H1 (cell line): Measurements from ENCODE around the gene WASHC3.

Experiments used
- ATF3 ChIP-seq: IDR thresholded peaks from 2 replicates; pipeline ENCODE4 v1.6.1; 2011; ENCODE audit warnings: low read depth, mild to moderate bottlenecking, low read length; ENCODE audit not compliant: insufficient read depth
- CTCF ChIP-seq, 3 experiments: IDR thresholded peaks; 1 replicate in 2 of 3; 2 replicates in 1 of 3; pipeline versions ENCODE4 v1.5.1 to v1.6.1; 2011; ENCODE audit warnings: low read length in 3 of 3, mild to moderate bottlenecking in 3 of 3, inconsistent platforms in 2 of 3, low read depth in 1 of 3, moderate library complexity in 1 of 3; ENCODE audit not compliant: insufficient read depth in 1 of 3; ENCODE audit errors: control extremely low read depth in 1 of 3
- EGR1 ChIP-seq: IDR thresholded peaks from 2 replicates; pipeline ENCODE4 v1.6.1; 2011; ENCODE audit warnings: low read depth, low read length, borderline replicate concordance
- EZH2 ChIP-seq: fragments of 200-600 bp; sonication (generic); IDR thresholded peaks from 2 replicates; pipeline ENCODE4 v1.7.1; 2012; ENCODE audit warnings: low read depth, mild to moderate bottlenecking, moderate library complexity, low read length, inconsistent platforms; ENCODE audit not compliant: severe bottlenecking
- FOSL1 ChIP-seq: IDR thresholded peaks from 2 replicates; pipeline ENCODE4 v1.6.1; 2011; ENCODE audit warnings: mild to moderate bottlenecking, low read depth, low read length, moderate library complexity; ENCODE audit not compliant: insufficient read depth
- JUN ChIP-seq: IDR thresholded peaks from 2 replicates; pipeline ENCODE4 v1.6.1; 2011; ENCODE audit warnings: low read depth, mild to moderate bottlenecking, improper control_type of control experiment, low read length
- POLR2A ChIP-seq, 2 experiments: IDR thresholded peaks; 1 replicate in 1 of 2; 2 replicates in 1 of 2; pipeline ENCODE4 v1.6.1; 2011; ENCODE audit warnings: low read depth in 2 of 2, low read length in 2 of 2, mild to moderate bottlenecking in 2 of 2; ENCODE audit errors: control extremely low read depth in 1 of 2
- TAF1 ChIP-seq: IDR thresholded peaks from 2 replicates; pipeline ENCODE4 v1.6.1; 2011; ENCODE audit warnings: mild to moderate bottlenecking, low read depth, low read length
- ZNF274 ChIP-seq: IDR thresholded peaks from 2 replicates; pipeline ENCODE4 v1.7.0; 2012; ENCODE audit warnings: low read length, borderline replicate concordance; ENCODE audit errors: extremely low read depth
- TF ChIP-seq, protein P1 (sequence below): IDR thresholded peaks from 2 replicates; pipeline ENCODE4 v1.6.1; 2011; ENCODE audit warnings: low read length, improper control_type of control experiment

- TF ChIP-seq ATF3, result no peak
- TF ChIP-seq TAF1, result no peak
- no peak for TF ChIP-seq EGR1
- no peak for TF ChIP-seq FOSL1
- TF ChIP-seq POLR2A (IDR thresholded peaks at IDR 0.05; ENCODE audit: control extremely low read depth in 1 of 2, low read depth in 2 of 2, low read length in 2 of 2), result no peak
- TF ChIP-seq CTCF (IDR thresholded peaks at IDR 0.05; ENCODE audit: control extremely low read depth in 1 of 3, insufficient read depth in 1 of 3, low read depth in 1 of 3, low read length in 3 of 3), result no peak
- no peak for TF ChIP-seq EZH2
- TF ChIP-seq, protein P1, sequence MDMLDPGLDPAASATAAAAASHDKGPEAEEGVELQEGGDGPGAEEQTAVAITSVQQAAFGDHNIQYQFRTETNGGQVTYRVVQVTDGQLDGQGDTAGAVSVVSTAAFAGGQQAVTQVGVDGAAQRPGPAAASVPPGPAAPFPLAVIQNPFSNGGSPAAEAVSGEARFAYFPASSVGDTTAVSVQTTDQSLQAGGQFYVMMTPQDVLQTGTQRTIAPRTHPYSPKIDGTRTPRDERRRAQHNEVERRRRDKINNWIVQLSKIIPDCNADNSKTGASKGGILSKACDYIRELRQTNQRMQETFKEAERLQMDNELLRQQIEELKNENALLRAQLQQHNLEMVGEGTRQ, result no peak
- TF ChIP-seq ZNF274, result no peak
- TF ChIP-seq JUN, result no peak
Measured at GRCh38 chr12:101963697-101964096, 98.1 kb downstream of the WASHC3 start.
